Neural progenitor cell (in vitro differentiated cells): ENCODE data around the gene INAFM1.

Experiments used
- CTCF ChIP-seq: fragments of 200-600 bp; sonication (generic); IDR thresholded peaks from 2 replicates; pipeline ENCODE4 v1.5.1; 2017; ENCODE audit warnings: antibody characterized with exemption, mild to moderate bottlenecking
- EZH2 ChIP-seq: fragments of 200-600 bp; sonication (generic); IDR thresholded peaks from 2 replicates; pipeline ENCODE4 v1.6.1; 2017; ENCODE audit warnings: antibody characterized with exemption, mild to moderate bottlenecking, moderate library complexity

DNA sequence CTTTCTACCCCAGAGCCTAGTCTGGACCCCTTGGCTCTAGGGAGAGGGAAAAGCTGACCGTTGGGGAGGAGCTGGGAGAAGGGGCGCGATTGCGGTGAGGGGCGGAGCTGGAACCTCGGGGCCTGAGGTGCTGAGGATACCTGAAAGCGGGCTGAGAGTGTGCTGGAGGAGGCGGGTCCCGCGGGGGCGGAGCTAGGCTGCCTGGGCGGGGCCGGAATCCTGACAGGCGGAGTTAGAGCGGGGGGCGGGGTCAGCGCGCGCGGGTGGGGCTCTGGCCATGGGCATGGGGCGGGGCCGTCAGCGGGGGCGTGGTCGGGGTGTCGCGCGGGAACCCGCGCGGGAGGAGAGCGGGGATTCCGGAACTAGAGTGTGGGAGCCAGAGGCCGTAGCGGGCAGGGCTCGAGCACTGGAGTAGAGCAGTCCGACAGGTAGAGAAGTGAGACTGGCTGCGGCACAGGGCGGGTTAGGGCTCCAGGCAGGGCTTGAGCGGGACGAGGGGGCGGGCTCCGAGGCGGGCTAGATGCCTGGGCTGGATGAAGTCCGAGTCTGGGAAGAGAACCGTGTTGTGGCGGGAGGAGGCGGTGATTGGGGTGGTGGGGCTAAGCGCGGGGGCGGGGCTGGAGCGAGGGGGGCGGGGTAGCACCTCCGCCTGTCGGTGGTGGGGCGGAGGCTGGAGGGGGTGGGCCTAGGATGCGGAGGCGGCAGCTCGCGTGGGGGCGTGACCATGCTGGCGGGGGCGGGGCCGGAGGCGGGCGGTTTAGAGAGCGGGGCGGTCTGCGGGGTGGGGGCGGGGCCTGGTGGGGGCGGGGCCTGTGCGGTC, at the start of gene INAFM1:
- TF ChIP-seq CTCF (no peak), EZH2 (no peak)
